ENCODE results near the gene LIMD2. TPM values are rescaled to one million over a fixed set of nuclear protein-coding genes. Genes with fewer than 3 reads are reported as not detected.

LIMD2 gene
- total RNA-seq, 1 donor from 2014 or later: 54.8 TPM

DNA sequence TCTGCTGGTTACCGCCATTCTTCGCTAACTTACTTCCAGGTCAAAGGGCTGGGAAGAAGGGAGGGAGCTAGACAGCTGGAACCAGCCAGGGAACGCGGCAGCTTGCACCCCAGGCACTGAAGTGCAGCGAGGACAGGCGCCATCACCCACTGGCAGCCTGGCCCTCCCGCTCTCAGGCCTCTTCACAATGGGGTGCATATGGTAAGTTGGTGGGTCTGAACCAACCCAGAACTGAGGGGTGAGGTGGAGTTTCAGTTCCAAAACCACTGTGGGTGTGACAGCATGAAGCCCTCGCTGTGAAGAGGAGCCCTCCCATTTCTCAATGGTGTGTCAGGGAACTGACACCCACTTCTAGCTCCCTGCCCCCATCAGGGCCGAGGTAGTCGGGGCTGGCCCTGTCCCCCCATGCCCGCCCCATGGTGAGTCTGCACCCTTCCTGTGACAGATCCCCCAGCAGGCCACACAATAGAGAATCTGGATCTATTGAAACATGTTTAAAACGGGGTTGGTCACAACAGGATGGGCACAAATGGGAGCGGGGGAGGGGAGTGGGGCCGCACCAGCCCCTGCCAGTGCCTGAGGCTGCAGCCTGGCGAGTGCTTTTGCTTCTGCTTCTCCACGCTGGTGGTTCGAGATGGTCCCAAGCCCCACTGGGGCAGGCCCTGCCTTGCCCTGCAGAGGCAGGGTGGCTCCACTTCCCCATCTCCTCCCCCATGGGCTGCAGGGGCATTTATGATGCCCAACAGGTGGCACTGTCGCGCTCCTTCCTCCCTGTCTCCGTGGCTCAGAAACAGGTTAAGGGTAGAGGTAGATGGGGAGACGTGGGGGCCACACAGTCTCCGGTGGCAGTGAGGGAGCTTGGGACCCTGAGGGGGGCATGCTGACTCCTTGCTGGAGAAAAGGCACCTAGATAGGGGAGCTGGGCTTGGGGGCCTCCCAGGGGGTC lies 2.3 kb downstream of the LIMD2 start:
- TF ChIP-seq CTCF (IDR thresholded peaks at IDR 0.05; ENCODE audit: insufficient read depth, low read depth, low read length) (peak; percentile 9), EZH2 (IDR thresholded peaks at IDR 0.05; ENCODE audit: insufficient read depth, low read length) (no peak)
- DNase-seq (ENCODE audit: low read depth) (no peak), FAIRE-seq (no peak)
- H3K9ac ChIP-seq (ENCODE audit: low read length): no peak overlapping the region
- H3K27me3 Mint-ChIP-seq (ENCODE audit: low read depth, unreplicated experiment): no peaks in the 10 kb centered on the region
- peaks cover 4% of the 10 kb centered on the region for H3K79me2 ChIP-seq (ENCODE audit: insufficient read depth, low read length)
- peaks cover 4% of the 10 kb centered on the region for H3K4me1 Mint-ChIP-seq (ENCODE audit: low read depth, unreplicated experiment)
- no peaks in the 10 kb centered on the region for H3K9me3 ChIP-seq (ENCODE audit: insufficient read depth, low read depth, low read length)
- peaks cover 11% of the 10 kb centered on the region for H3K4me1 ChIP-seq (ENCODE audit: insufficient read depth, low read length)
- no peak overlapping the region for H3K4me3 ChIP-seq (ENCODE audit: insufficient read depth, low read depth, low read length)
- H3K27ac Mint-ChIP-seq (ENCODE audit: unreplicated experiment): peak overlapping the region; percentile 41
- no peak overlapping the region for H3K27ac ChIP-seq (ENCODE audit: low read depth, low read length)
- peak overlapping the region; percentile 90 for H3K4me2 ChIP-seq (ENCODE audit: low read length)
- no peak overlapping the region for H2AFZ ChIP-seq (ENCODE audit: low read depth, low read length)
- H3K9me3 Mint-ChIP-seq (ENCODE audit: unreplicated experiment): no peaks in the 10 kb centered on the region
- no peaks in the 10 kb centered on the region for H3K36me3 ChIP-seq (ENCODE audit: insufficient read depth, low read length)
- H3K27me3 ChIP-seq (ENCODE audit: insufficient read depth, low read length): no peaks in the 10 kb centered on the region
- peaks cover 14% of the 10 kb centered on the region for H3K36me3 Mint-ChIP-seq (ENCODE audit: low read depth, unreplicated experiment)
- peaks cover 27% of the 10 kb centered on the region for H4K20me1 ChIP-seq (ENCODE audit: insufficient read depth, low read length)
- H3K4me3 Mint-ChIP-seq (ENCODE audit: unreplicated experiment): peak overlapping the region; percentile 80

- H3K36me3 ChIP-seq (ENCODE audit: insufficient read depth, low read length): no peaks in the 10 kb centered on the region
- H3K9me3 ChIP-seq (ENCODE audit: insufficient read depth, low read depth, low read length): no peaks in the 10 kb centered on the region
- no peak overlapping the region for H2AFZ ChIP-seq (ENCODE audit: low read depth, low read length)
- peaks cover 4% of the 10 kb centered on the region for H3K79me2 ChIP-seq (ENCODE audit: insufficient read depth, low read length)
- no peak for DNase-seq (ENCODE audit: low read depth)
- FAIRE-seq: no peak
- no peaks in the 10 kb centered on the region for H3K27me3 Mint-ChIP-seq (ENCODE audit: low read depth, unreplicated experiment)
- no peaks in the 10 kb centered on the region for H3K9me3 Mint-ChIP-seq (ENCODE audit: unreplicated experiment)
- H3K27ac ChIP-seq (ENCODE audit: low read depth, low read length): no peak overlapping the region
- H4K20me1 ChIP-seq (ENCODE audit: insufficient read depth, low read length): peaks cover 31% of the 10 kb centered on the region
- H3K4me3 Mint-ChIP-seq (ENCODE audit: unreplicated experiment): peak overlapping the region; percentile 45
- peaks cover 20% of the 10 kb centered on the region for H3K36me3 Mint-ChIP-seq (ENCODE audit: low read depth, unreplicated experiment)
- no peak overlapping the region for H3K4me3 ChIP-seq (ENCODE audit: insufficient read depth, low read depth, low read length)
- TF ChIP-seq EZH2 (IDR thresholded peaks at IDR 0.05; ENCODE audit: insufficient read depth, low read length): no peak
- H3K4me1 ChIP-seq (ENCODE audit: insufficient read depth, low read length): peaks cover 11% of the 10 kb centered on the region
- H3K27me3 ChIP-seq (ENCODE audit: insufficient read depth, low read length): no peaks in the 10 kb centered on the region
- H3K4me2 ChIP-seq (ENCODE audit: low read length): no peak overlapping the region
- H3K27ac Mint-ChIP-seq (ENCODE audit: unreplicated experiment): no peak overlapping the region
- peaks cover 1% of the 10 kb centered on the region for H3K4me1 Mint-ChIP-seq (ENCODE audit: low read depth, unreplicated experiment)
- no peak overlapping the region for H3K9ac ChIP-seq (ENCODE audit: low read length)
Measured at GRCh38 chr17:63696381-63696961, 3.5 kb downstream of the LIMD2 start.

- no peaks in the 10 kb centered on the region for H3K27me3 Mint-ChIP-seq (ENCODE audit: low read depth, unreplicated experiment)
- no peak overlapping the region for H3K27ac ChIP-seq (ENCODE audit: low read depth, low read length)
- no peaks in the 10 kb centered on the region for H3K9me3 ChIP-seq (ENCODE audit: insufficient read depth, low read depth, low read length)
- H3K9me3 Mint-ChIP-seq (ENCODE audit: unreplicated experiment): no peaks in the 10 kb centered on the region
- FAIRE-seq: no peak
- H3K9ac ChIP-seq (ENCODE audit: low read length): no peak overlapping the region
- no peak overlapping the region for H2AFZ ChIP-seq (ENCODE audit: low read depth, low read length)
- no peak overlapping the region for H3K4me3 ChIP-seq (ENCODE audit: insufficient read depth, low read depth, low read length)
- no peak overlapping the region for H3K27ac Mint-ChIP-seq (ENCODE audit: unreplicated experiment)
- H3K4me2 ChIP-seq (ENCODE audit: low read length): no peak overlapping the region
- peaks cover 17% of the 10 kb centered on the region for H3K36me3 Mint-ChIP-seq (ENCODE audit: low read depth, unreplicated experiment)
- H3K27me3 ChIP-seq (ENCODE audit: insufficient read depth, low read length): no peaks in the 10 kb centered on the region
- no peaks in the 10 kb centered on the region for H3K4me1 Mint-ChIP-seq (ENCODE audit: low read depth, unreplicated experiment)
- H3K79me2 ChIP-seq (ENCODE audit: insufficient read depth, low read length): peaks cover 4% of the 10 kb centered on the region
- no peak for DNase-seq (ENCODE audit: low read depth)
- H3K4me1 ChIP-seq (ENCODE audit: insufficient read depth, low read length): peaks cover 5% of the 10 kb centered on the region
- H4K20me1 ChIP-seq (ENCODE audit: insufficient read depth, low read length): peaks cover 31% of the 10 kb centered on the region
- TF ChIP-seq CTCF (IDR thresholded peaks at IDR 0.05; ENCODE audit: insufficient read depth, low read depth, low read length) (no peak), EZH2 (IDR thresholded peaks at IDR 0.05; ENCODE audit: insufficient read depth, low read length) (no peak)
- H3K36me3 ChIP-seq (ENCODE audit: insufficient read depth, low read length): peaks cover 2% of the 10 kb centered on the region
- no peak overlapping the region for H3K4me3 Mint-ChIP-seq (ENCODE audit: unreplicated experiment)
Measured at GRCh38 chr17:63695889-63696288, 4.0 kb downstream of the LIMD2 start.

Data from astrocyte (in vitro differentiated cells and primary cell).